CD1c-positive myeloid dendritic cell (primary cell): Measurements from ENCODE around the gene CAMK2N1.
"Not testable (repeated sequence)": the region's sequence is repeated elsewhere in the genome, so short reads cannot be mapped to it uniquely, and the experiment has no call there.

Experiments
- DNase-seq: peaks from one replicate; pipeline ENCODE4 v3.0.0-alpha.2; 2016; ENCODE audit errors: extremely low spot score

Gene CAMK2N1

GRCh38 chr1:20485527-20486456, at the start of gene CAMK2N1:
Gene CAMK2N1 (minus strand): TSS chr1:20486210. CDS start chr1:20485379, 831 bp downstream.
- DNase-seq, result peak; percentile 22

- DNase-seq, result no peak
These were observed 48.8 kb upstream of the CAMK2N1 start for GRCh38 chr1:20534659-20535417.

GRCh38 chr1:20533635-20534034, 47.6 kb upstream of the CAMK2N1 start:
- no peak for DNase-seq

GRCh38 chr1:20530901-20531300, 44.9 kb upstream of the CAMK2N1 start:
- no peak for DNase-seq

- DNase-seq, result no peak
These were observed 44.3 kb upstream of the CAMK2N1 start for GRCh38 chr1:20530306-20530705.

- no peak for DNase-seq
These were observed 42.2 kb upstream of the CAMK2N1 start for GRCh38 chr1:20528221-20528620.

GRCh38 chr1:20526267-20526666, 40.3 kb upstream of the CAMK2N1 start:
- no peak for DNase-seq

GRCh38 chr1:20521960-20522861, 36.2 kb upstream of the CAMK2N1 start:
- peak; percentile 84 for DNase-seq

- not testable (repeated sequence) for DNase-seq
These were observed 33.7 kb upstream of the CAMK2N1 start for GRCh38 chr1:20519609-20520262.

GRCh38 chr1:20511518-20512428, 25.8 kb upstream of the CAMK2N1 start:
- no peak for DNase-seq

GRCh38 chr1:20508411-20508771, 22.4 kb upstream of the CAMK2N1 start:
- no peak for DNase-seq

GRCh38 chr1:20507564-20508410, 21.8 kb upstream of the CAMK2N1 start, which contains the start of gene MUL1:
Gene MUL1 (minus strand): TSS chr1:20508151. CDS start chr1:20508024, 127 bp downstream.
- peak; percentile 96 for DNase-seq

- no peak for DNase-seq
These were observed 21.2 kb upstream of the CAMK2N1 start for GRCh38 chr1:20507248-20507563.

- no peak for DNase-seq
These were observed 19.5 kb upstream of the CAMK2N1 start for GRCh38 chr1:20505488-20505887.

GRCh38 chr1:20500716-20501115, 14.7 kb upstream of the CAMK2N1 start:
- DNase-seq, result no peak

- DNase-seq, result no peak
These were observed 13.7 kb upstream of the CAMK2N1 start for GRCh38 chr1:20499718-20500117.

- DNase-seq, result no peak
These were observed 13.1 kb upstream of the CAMK2N1 start for GRCh38 chr1:20499105-20499504.

GRCh38 chr1:20498116-20498515, 12.1 kb upstream of the CAMK2N1 start:
- no peak for DNase-seq

- DNase-seq, result no peak
These were observed 11.5 kb upstream of the CAMK2N1 start for GRCh38 chr1:20497506-20497905.
